Measurements from ENCODE around the gene LBX1. TPM values are rescaled to one million over a fixed set of nuclear protein-coding genes. Genes with fewer than 3 reads are reported as not detected.
A peak's percentile ranks its signal among the peaks of the same experiment; 100 is the strongest.

The LBX1 gene
- total RNA-seq, 6 experiments from 2014 or later: not detected

GRCh38 chr10:101236376-101237080 is 7.3 kb upstream of the LBX1 start:
- intact Hi-C loops (cut with DNase I): no loop called here
- no peak for DNase-seq
- Histone ChIP-seq H3K27me3 (peaks cover 9 to 28% of the 10 kb centered on the region in 2 donors), H3K4me3 (no peak overlapping the region), H3K9me3 (no peaks in the 10 kb centered on the region), H3K36me3 (no peaks in the 10 kb centered on the region), H3K4me1 (no peaks in the 10 kb centered on the region), H3K27ac (no peak overlapping the region)
- 8% methylated on average over 40 of the region's 47 CpGs for WGBS (ENCODE audit: insufficient coverage, low coverage, low lambda C conversion rate, missing lambda C conversion rate)
- ATAC-seq: peak in 1 of 4 donors; percentile 19
- no peak for TF ChIP-seq CTCF (IDR thresholded peaks at IDR 0.05)

GRCh38 chr10:101235766-101236165 is 6.5 kb upstream of the LBX1 start:
- TF ChIP-seq POLR2A (IDR thresholded peaks at IDR 0.05) (no peak), CTCF (IDR thresholded peaks at IDR 0.05) (no peak)
- peaks cover 9 to 30% of the 10 kb centered on the region in 2 donors for H3K27me3 ChIP-seq
- no peak for DNase-seq

GRCh38 chr10:101234333-101234732 is 5.1 kb upstream of the LBX1 start:
- H3K9me3 ChIP-seq: no peaks in the 10 kb centered on the region
- no peak for ATAC-seq
- TF ChIP-seq POLR2A (IDR thresholded peaks at IDR 0.05) (no peak), CTCF (IDR thresholded peaks at IDR 0.05) (no peak)
- intact Hi-C loops (cut with DNase I): no loop called here
- peaks cover 9 to 39% of the 10 kb centered on the region in 2 donors for H3K27me3 ChIP-seq
- WGBS (ENCODE audit: insufficient coverage, low coverage, low lambda C conversion rate, missing lambda C conversion rate): 17% methylated on average over 1 of the region's 1 CpG
- DNase-seq: no peak
- no peak overlapping the region for H3K27ac ChIP-seq
- H3K36me3 ChIP-seq: no peaks in the 10 kb centered on the region
- H3K4me3 ChIP-seq: no peak overlapping the region
- peaks cover 0 to 8% (median 0%) of the 10 kb centered on the region in 4 donors for H3K4me1 ChIP-seq

More at GRCh38 chr10:101235766-101236165, 6.5 kb upstream of the LBX1 start:
- no peaks in the 10 kb centered on the region for H3K9me3 ChIP-seq
- H3K27ac ChIP-seq: no peak overlapping the region
- no peaks in the 10 kb centered on the region for H3K36me3 ChIP-seq
- intact Hi-C loops (cut with DNase I): no loop called here
- ATAC-seq: no peak
- H3K4me3 ChIP-seq: no peak overlapping the region
- H3K4me1 ChIP-seq: no peaks in the 10 kb centered on the region
- WGBS (ENCODE audit: insufficient coverage, low coverage, low lambda C conversion rate, missing lambda C conversion rate): 8% methylated on average over 2 of the region's 4 CpGs

- intact Hi-C loops (cut with DNase I): no loop called here
Measured at GRCh38 chr10:101233863-101234262, 4.6 kb upstream of the LBX1 start.

More at GRCh38 chr10:101233863-101234262, 4.6 kb upstream of the LBX1 start:
- Histone ChIP-seq H3K27me3 (peaks cover 9 to 39% of the 10 kb centered on the region in 2 donors), H3K4me1 (peaks cover 0 to 9% (median 0%) of the 10 kb centered on the region in 4 donors), H3K36me3 (no peaks in the 10 kb centered on the region), H3K9me3 (no peaks in the 10 kb centered on the region), H3K27ac (no peak overlapping the region), H3K4me3 (no peak overlapping the region)
- WGBS (ENCODE audit: insufficient coverage, low coverage, low lambda C conversion rate, missing lambda C conversion rate): 0% methylated on average over 2 of the region's 3 CpGs
- TF ChIP-seq POLR2A (IDR thresholded peaks at IDR 0.05) (no peak), CTCF (IDR thresholded peaks at IDR 0.05) (no peak)
- ATAC-seq (no peak), DNase-seq (no peak)
